Suprapubic skin (tissue), 4 donors: ENCODE data around the gene SOX5. TPM values are rescaled to one million over a fixed set of nuclear protein-coding genes. Genes with fewer than 3 reads are reported as not detected.

Source experiments
- DNase-seq, 2 donors: peaks; one replicate each; pipeline ENCODE4 v3.0.0-alpha.2; 2019; ENCODE audit warnings: low spot score in 2 of 2
- H3K27ac ChIP-seq: fragments of 200-600 bp; sonication (generic); one replicate; pipeline ENCODE4 v1.5.1; 2019
- H3K27me3 ChIP-seq: fragments of 200-600 bp; sonication (generic); one replicate; pipeline ENCODE4 v1.5.1; 2019
- H3K36me3 ChIP-seq: fragments of 200-600 bp; sonication (generic); one replicate; pipeline ENCODE4 v1.5.1; 2019
- H3K4me1 ChIP-seq: fragments of 200-600 bp; sonication (generic); one replicate; pipeline ENCODE4 v1.5.1; 2019
- H3K4me3 ChIP-seq: fragments of 200-600 bp; sonication (generic); one replicate; pipeline ENCODE4 v1.5.1; 2019; ENCODE audit warnings: mild to moderate bottlenecking
- H3K9me3 ChIP-seq: fragments of 200-600 bp; sonication (generic); one replicate; pipeline ENCODE4 v1.5.1; 2019
- CTCF ChIP-seq, 2 donors: fragments of 200-600 bp in 1 of 2; fragments of 450-650 bp in 1 of 2; sonication (generic) in 1 of 2; IDR thresholded peaks; one replicate each; pipeline ENCODE4 v1.5.1; 2016 to 2019; ENCODE audit warnings: antibody characterized with exemption in 2 of 2, mild to moderate bottlenecking in 1 of 2, moderate library complexity in 1 of 2
- EP300 ChIP-seq: sonication (generic); formaldehyde crosslinking; IDR thresholded peaks from one replicate; pipeline ENCODE4 v1.6.1; 2017; ENCODE audit warnings: antibody characterized with exemption
- POLR2A ChIP-seq, 2 donors: fragments of 450-650 bp; IDR thresholded peaks; one replicate each; pipeline ENCODE4 v1.6.1; 2017; ENCODE audit warnings: antibody characterized with exemption in 2 of 2, mild to moderate bottlenecking in 2 of 2, moderate library complexity in 2 of 2
- POLR2AphosphoS5 ChIP-seq, 3 donors: sonication (generic); formaldehyde crosslinking; IDR thresholded peaks; one replicate each; pipeline ENCODE4 v1.6.1; 2017; ENCODE audit warnings: antibody characterized with exemption in 3 of 3
- WGBS: methylation state at CpG from one replicate; pipeline ENCODE4 v1.1.5; 2018; 5-methylcytosine and 5-hydroxymethylcytosine counted together
- total RNA-seq, 4 donors: library from RNA; depleted of rRNA; stranded (reverse); fragments of >200 nt; gene quantifications; one replicate each; pipeline ENCODE4 v1.1.0, GENCODE V29; 2016

SOX5 gene
- total RNA-seq, 4 donors from 2014 or later: 19.0 to 110 (median 23.2) TPM

GRCh38 chr12:23895792-23896218 lies 53.7 kb downstream of the SOX5 start:
- no peaks in the 10 kb centered on the region for H3K27me3 ChIP-seq
- H3K27ac ChIP-seq: no peak overlapping the region
- no peaks in the 10 kb centered on the region for H3K9me3 ChIP-seq
- WGBS: 50% methylated on average over 5 of the region's 5 CpGs
- no peak for DNase-seq
- no peak overlapping the region for H3K4me3 ChIP-seq
- no peaks in the 10 kb centered on the region for H3K36me3 ChIP-seq
- H3K4me1 ChIP-seq: no peaks in the 10 kb centered on the region
- no peak for TF ChIP-seq EP300
- TF ChIP-seq POLR2A (IDR thresholded peaks at IDR 0.05): no peak
- TF ChIP-seq POLR2AphosphoS5 (IDR thresholded peaks at IDR 0.05): no peak
- TF ChIP-seq CTCF (IDR thresholded peaks at IDR 0.05): no peak

- Histone ChIP-seq H3K27me3 (no peaks in the 10 kb centered on the region), H3K36me3 (no peaks in the 10 kb centered on the region), H3K4me1 (no peaks in the 10 kb centered on the region), H3K4me3 (no peak overlapping the region), H3K9me3 (no peaks in the 10 kb centered on the region), H3K27ac (no peak overlapping the region)
- TF ChIP-seq POLR2A (IDR thresholded peaks at IDR 0.05): no peak
- TF ChIP-seq POLR2AphosphoS5 (IDR thresholded peaks at IDR 0.05): no peak
- TF ChIP-seq EP300: no peak
- TF ChIP-seq CTCF (IDR thresholded peaks at IDR 0.05): no peak
- DNase-seq: no peak
- WGBS: 96% methylated on average over 1 of the region's 1 CpG
These were observed 55.9 kb downstream of the SOX5 start for GRCh38 chr12:23893611-23894010.

- no peaks in the 10 kb centered on the region for H3K36me3 ChIP-seq
- no peaks in the 10 kb centered on the region for H3K4me1 ChIP-seq
- WGBS: 84% methylated on average over 3 of the region's 3 CpGs
- H3K27ac ChIP-seq: no peak overlapping the region
- no peaks in the 10 kb centered on the region for H3K27me3 ChIP-seq
- TF ChIP-seq POLR2A (IDR thresholded peaks at IDR 0.05) (no peak), EP300 (no peak), POLR2AphosphoS5 (IDR thresholded peaks at IDR 0.05) (no peak), CTCF (IDR thresholded peaks at IDR 0.05) (no peak)
- H3K4me3 ChIP-seq: no peak overlapping the region
- no peak for DNase-seq
- H3K9me3 ChIP-seq: no peaks in the 10 kb centered on the region
These were observed 58.4 kb downstream of the SOX5 start for GRCh38 chr12:23891115-23891514.

- WGBS: 87% methylated on average over 4 of the region's 4 CpGs
- Histone ChIP-seq H3K4me1 (no peaks in the 10 kb centered on the region), H3K36me3 (no peaks in the 10 kb centered on the region), H3K9me3 (no peaks in the 10 kb centered on the region), H3K27ac (no peak overlapping the region), H3K27me3 (no peaks in the 10 kb centered on the region), H3K4me3 (no peak overlapping the region)
- TF ChIP-seq POLR2A (IDR thresholded peaks at IDR 0.05) (no peak), CTCF (IDR thresholded peaks at IDR 0.05) (no peak), EP300 (no peak), POLR2AphosphoS5 (IDR thresholded peaks at IDR 0.05) (no peak)
- no peak for DNase-seq
These were observed 60.4 kb downstream of the SOX5 start for GRCh38 chr12:23889069-23889440.

- no peaks in the 10 kb centered on the region for H3K9me3 ChIP-seq
- 71% methylated on average over 5 of the region's 5 CpGs for WGBS
- no peaks in the 10 kb centered on the region for H3K4me1 ChIP-seq
- H3K27ac ChIP-seq: no peak overlapping the region
- H3K4me3 ChIP-seq: no peak overlapping the region
- TF ChIP-seq EP300 (no peak), POLR2A (IDR thresholded peaks at IDR 0.05) (no peak), POLR2AphosphoS5 (IDR thresholded peaks at IDR 0.05) (no peak), CTCF (IDR thresholded peaks at IDR 0.05) (no peak)
- DNase-seq: no peak
- no peaks in the 10 kb centered on the region for H3K36me3 ChIP-seq
- H3K27me3 ChIP-seq: no peaks in the 10 kb centered on the region
These were observed 60.9 kb downstream of the SOX5 start for GRCh38 chr12:23888396-23889068.
